Stimulated activated CD4-positive, alpha-beta T cell treated with anti-CD3 and anti-CD28 coated beads, Interleukin-1b, Interleukin-23, amount 100 ng/mL, for 1 hour (primary cell): ENCODE data around the gene ZFP92.
"Not testable (repeated sequence)": the region's sequence is repeated elsewhere in the genome, so short reads cannot be mapped to it uniquely, and the experiment has no call there.

Experiments
- DNase-seq, 2 donors: peaks; one replicate each; pipeline ENCODE4 v3.0.0-alpha.2; 2020; ENCODE audit warnings: low read depth in 2 of 2

Gene ZFP92

GRCh38 chrX:153387345-153387744 is 23.9 kb upstream of the ZFP92 start:
- DNase-seq = no peak

GRCh38 chrX:153387987-153388721 is 23.1 kb upstream of the ZFP92 start:
- no peak for DNase-seq

GRCh38 chrX:153388722-153389459 is 22.4 kb upstream of the ZFP92 start:
- DNase-seq = no peak

- DNase-seq = not testable (repeated sequence)
Observed at GRCh38 chrX:153389460-153389768, 21.9 kb upstream of the ZFP92 start.

GRCh38 chrX:153392642-153393321 is 18.5 kb upstream of the ZFP92 start:
- no peak for DNase-seq

GRCh38 chrX:153394612-153395011 is 16.7 kb upstream of the ZFP92 start:
- DNase-seq = no peak

GRCh38 chrX:153395613-153396319 is 15.5 kb upstream of the ZFP92 start:
- DNase-seq = no peak

GRCh38 chrX:153396320-153397195 is 14.7 kb upstream of the ZFP92 start:
- DNase-seq = no peak

- no peak for DNase-seq
Observed at GRCh38 chrX:153397256-153397960, 13.9 kb upstream of the ZFP92 start.

- no peak for DNase-seq
Observed at GRCh38 chrX:153398275-153398960, 12.9 kb upstream of the ZFP92 start.

- peak in 1 of 2 donors; percentile 28 for DNase-seq
Observed at GRCh38 chrX:153400146-153401132, 10.8 kb upstream of the ZFP92 start.

GRCh38 chrX:153401133-153401764 is 10.0 kb upstream of the ZFP92 start, which contains the start of gene PNMA6E:
PNMA6E (minus strand) TSS chrX:153401350; CDS start chrX:153398849, 2,501 bp downstream.
- DNase-seq = no peak

GRCh38 chrX:153404333-153404732 is 6.9 kb upstream of the ZFP92 start:
- DNase-seq = not testable (repeated sequence)

GRCh38 chrX:153405426-153405825 is 5.8 kb upstream of the ZFP92 start:
- no peak for DNase-seq

- DNase-seq = no peak
Observed at GRCh38 chrX:153406011-153406410, 5.3 kb upstream of the ZFP92 start.

- no peak for DNase-seq
Observed at GRCh38 chrX:153406903-153407302, 4.4 kb upstream of the ZFP92 start.

GRCh38 chrX:153407736-153408135 is 3.5 kb upstream of the ZFP92 start:
- DNase-seq = no peak

GRCh38 chrX:153408221-153408721 is 3.0 kb upstream of the ZFP92 start:
- DNase-seq = no peak
